Panc1 (cell line): ENCODE results near the gene EFCC1. TPM values are rescaled to one million over a fixed set of nuclear protein-coding genes. Genes with fewer than 3 reads are reported as not detected.
"Not testable (repeated sequence)": the region's sequence is repeated elsewhere in the genome, so short reads cannot be mapped to it uniquely, and the experiment has no call there.

ENCODE experiments used
- ATAC-seq: fragments of 200-7000 bp; cut with Tn5 transposase; 2 replicates; pipeline ENCODE4 v1.9.1; 2020; ENCODE audit warnings: mild to moderate bottlenecking, moderate library complexity
- BruUV-seq: library from RNA; stranded (reverse); fragments of 400-500 nt; replicated peaks from 2 replicates; lab custom pipeline; 2021; lab: Mats Ljungman, UMichigan
- CTCF ChIA-PET: fragments of 300-600 bp; sonication (Branson Sonifier 250); formaldehyde crosslinking; loops from one replicate; lab custom pipeline; 2022; ENCODE audit warnings: antibody characterized with exemption; lab: Charles Lee
- POLR2A ChIA-PET: fragments of 300-600 bp; sonication (Branson Sonifier 250); formaldehyde crosslinking; loops from one replicate; lab custom pipeline; 2022; ENCODE audit warnings: antibody characterized with exemption; lab: Charles Lee
- DNase-seq: peaks from one replicate; pipeline ENCODE4 v3.0.0-alpha.2; 2010; ENCODE audit warnings: low read depth, low spot score
- H3K27ac ChIP-seq: 2 replicates; pipeline ENCODE4 v1.5.1; 2011; ENCODE audit warnings: mild to moderate bottlenecking, low read length, inconsistent platforms
- H3K27me3 ChIP-seq: fragments of 200-500 bp; sonication (Bioruptor generic); 2 replicates; pipeline ENCODE4 v1.6.0; 2014; ENCODE audit warnings: low read length, inconsistent platforms; ENCODE audit not compliant: control insufficient read depth, insufficient read depth
- H3K36me3 ChIP-seq: fragments of 200-500 bp; sonication (Bioruptor generic); 2 replicates; pipeline ENCODE4 v1.5.1; 2014; ENCODE audit warnings: inconsistent platforms, mild to moderate bottlenecking, low read length, moderate library complexity; ENCODE audit not compliant: control insufficient read depth, insufficient read depth
- H3K4me1 ChIP-seq: 2 replicates; pipeline ENCODE4 v1.5.1; 2011; ENCODE audit warnings: inconsistent platforms, mild to moderate bottlenecking, low read length, moderate library complexity; ENCODE audit not compliant: control insufficient read depth, insufficient read depth
- H3K4me3 ChIP-seq, 2 experiments: 2 replicates each; pipeline ENCODE4 v1.5.1; 2011 to 2012; ENCODE audit warnings: low read depth in 2 of 2, low read length in 2 of 2, mild to moderate bottlenecking in 2 of 2, inconsistent platforms in 1 of 2, moderate library complexity in 1 of 2
- H3K9me3 ChIP-seq: fragments of 200-500 bp; sonication (Bioruptor generic); 2 replicates; pipeline ENCODE4 v1.5.1; 2014; ENCODE audit warnings: low read depth, mild to moderate bottlenecking, inconsistent platforms, low read length, moderate library complexity; ENCODE audit not compliant: control insufficient read depth, insufficient read depth
- POLR2AphosphoS5 ChIP-seq: IDR thresholded peaks from 2 replicates; pipeline ENCODE4 v1.6.1; 2012; ENCODE audit warnings: mild to moderate bottlenecking, low read depth, low read length, moderate library complexity
- SIN3A ChIP-seq: IDR thresholded peaks from 2 replicates; pipeline ENCODE4 v1.6.1; 2012; ENCODE audit warnings: low read depth, mild to moderate bottlenecking, low read length, moderate library complexity, borderline replicate concordance; ENCODE audit not compliant: insufficient read depth
- TCF7L2 ChIP-seq: IDR thresholded peaks from 2 replicates; pipeline ENCODE4 v1.6.1; 2011; ENCODE audit warnings: mild to moderate bottlenecking, low read depth, low read length, inconsistent platforms
- in situ Hi-C: cut with HindIII; loops from 2 replicates; pipeline ENCODE4 v1.10.0; 2016; ENCODE audit warnings: low sequenced_read_pairs, low pct_unique_long_range_greater_than_20kb
- intact Hi-C: fragments of 100-400 bp; cut with micrococcal nuclease; formaldehyde crosslinking; loops from one replicate; pipeline ENCODE4 v1.10.0; 2022; ENCODE audit not compliant: unreplicated experiment
- total RNA-seq: library from RNA; stranded (reverse); gene quantifications from one replicate; pipeline ENCODE4 v1.2.1, GENCODE V29; 2021; ENCODE audit not compliant: unreplicated experiment
- TF ChIP-seq, protein P1 (sequence below), 2 experiments: IDR thresholded peaks; 2 replicates each; pipeline ENCODE4 v1.6.1; 2011 to 2012; ENCODE audit warnings: low read depth in 2 of 2, control low read depth in 1 of 2, low read length in 1 of 2, mild to moderate bottlenecking in 1 of 2, moderate library complexity in 1 of 2; ENCODE audit not compliant: insufficient read depth in 1 of 2
- TF ChIP-seq, protein P2 (sequence below): fragments of 450-650 bp; IDR thresholded peaks from 2 replicates; pipeline ENCODE4 v1.5.1; 2017; ENCODE audit warnings: mild to moderate bottlenecking

The EFCC1 gene
- total RNA-seq, 1 experiment from 2014 or later: 0.15 TPM

- H3K4me3 ChIP-seq: no peak overlapping the region
- ChIA-PET POLR2A (no interaction called here), CTCF (no interaction called here)
- H3K36me3 ChIP-seq: no peaks in the 10 kb centered on the region
- TF ChIP-seq, protein P1, sequence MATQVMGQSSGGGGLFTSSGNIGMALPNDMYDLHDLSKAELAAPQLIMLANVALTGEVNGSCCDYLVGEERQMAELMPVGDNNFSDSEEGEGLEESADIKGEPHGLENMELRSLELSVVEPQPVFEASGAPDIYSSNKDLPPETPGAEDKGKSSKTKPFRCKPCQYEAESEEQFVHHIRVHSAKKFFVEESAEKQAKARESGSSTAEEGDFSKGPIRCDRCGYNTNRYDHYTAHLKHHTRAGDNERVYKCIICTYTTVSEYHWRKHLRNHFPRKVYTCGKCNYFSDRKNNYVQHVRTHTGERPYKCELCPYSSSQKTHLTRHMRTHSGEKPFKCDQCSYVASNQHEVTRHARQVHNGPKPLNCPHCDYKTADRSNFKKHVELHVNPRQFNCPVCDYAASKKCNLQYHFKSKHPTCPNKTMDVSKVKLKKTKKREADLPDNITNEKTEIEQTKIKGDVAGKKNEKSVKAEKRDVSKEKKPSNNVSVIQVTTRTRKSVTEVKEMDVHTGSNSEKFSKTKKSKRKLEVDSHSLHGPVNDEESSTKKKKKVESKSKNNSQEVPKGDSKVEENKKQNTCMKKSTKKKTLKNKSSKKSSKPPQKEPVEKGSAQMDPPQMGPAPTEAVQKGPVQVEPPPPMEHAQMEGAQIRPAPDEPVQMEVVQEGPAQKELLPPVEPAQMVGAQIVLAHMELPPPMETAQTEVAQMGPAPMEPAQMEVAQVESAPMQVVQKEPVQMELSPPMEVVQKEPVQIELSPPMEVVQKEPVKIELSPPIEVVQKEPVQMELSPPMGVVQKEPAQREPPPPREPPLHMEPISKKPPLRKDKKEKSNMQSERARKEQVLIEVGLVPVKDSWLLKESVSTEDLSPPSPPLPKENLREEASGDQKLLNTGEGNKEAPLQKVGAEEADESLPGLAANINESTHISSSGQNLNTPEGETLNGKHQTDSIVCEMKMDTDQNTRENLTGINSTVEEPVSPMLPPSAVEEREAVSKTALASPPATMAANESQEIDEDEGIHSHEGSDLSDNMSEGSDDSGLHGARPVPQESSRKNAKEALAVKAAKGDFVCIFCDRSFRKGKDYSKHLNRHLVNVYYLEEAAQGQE (IDR thresholded peaks at IDR 0.05; ENCODE audit: insufficient read depth in 1 of 2, low read depth in 2 of 2, low read length in 1 of 2): no peak
- TF ChIP-seq SIN3A: no peak
- TF ChIP-seq TCF7L2: no peak
- TF ChIP-seq POLR2AphosphoS5: no peak
- TF ChIP-seq, protein P2, sequence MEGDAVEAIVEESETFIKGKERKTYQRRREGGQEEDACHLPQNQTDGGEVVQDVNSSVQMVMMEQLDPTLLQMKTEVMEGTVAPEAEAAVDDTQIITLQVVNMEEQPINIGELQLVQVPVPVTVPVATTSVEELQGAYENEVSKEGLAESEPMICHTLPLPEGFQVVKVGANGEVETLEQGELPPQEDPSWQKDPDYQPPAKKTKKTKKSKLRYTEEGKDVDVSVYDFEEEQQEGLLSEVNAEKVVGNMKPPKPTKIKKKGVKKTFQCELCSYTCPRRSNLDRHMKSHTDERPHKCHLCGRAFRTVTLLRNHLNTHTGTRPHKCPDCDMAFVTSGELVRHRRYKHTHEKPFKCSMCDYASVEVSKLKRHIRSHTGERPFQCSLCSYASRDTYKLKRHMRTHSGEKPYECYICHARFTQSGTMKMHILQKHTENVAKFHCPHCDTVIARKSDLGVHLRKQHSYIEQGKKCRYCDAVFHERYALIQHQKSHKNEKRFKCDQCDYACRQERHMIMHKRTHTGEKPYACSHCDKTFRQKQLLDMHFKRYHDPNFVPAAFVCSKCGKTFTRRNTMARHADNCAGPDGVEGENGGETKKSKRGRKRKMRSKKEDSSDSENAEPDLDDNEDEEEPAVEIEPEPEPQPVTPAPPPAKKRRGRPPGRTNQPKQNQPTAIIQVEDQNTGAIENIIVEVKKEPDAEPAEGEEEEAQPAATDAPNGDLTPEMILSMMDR: no peak
- DNase-seq: no peak
- no TSS peak for BruUV-seq
- in situ Hi-C loops (no loop called here), intact Hi-C loops (loop anchor here (10.0 kb wide), 1 partner anchor 112 kb away; no protein-coding TSS in a partner anchor)
- H3K27me3 ChIP-seq: no peaks in the 10 kb centered on the region
- no peak for ATAC-seq
- peaks cover 4% of the 10 kb centered on the region for H3K4me1 ChIP-seq
- H3K27ac ChIP-seq: 0 out of 2 replicates have a peak overlapping the region, but pooled peaks have one; percentile 12
- H3K9me3 ChIP-seq: no peaks in the 10 kb centered on the region
Measured at GRCh38 chr3:129087138-129087702, 86.1 kb downstream of the EFCC1 start.

DNA sequence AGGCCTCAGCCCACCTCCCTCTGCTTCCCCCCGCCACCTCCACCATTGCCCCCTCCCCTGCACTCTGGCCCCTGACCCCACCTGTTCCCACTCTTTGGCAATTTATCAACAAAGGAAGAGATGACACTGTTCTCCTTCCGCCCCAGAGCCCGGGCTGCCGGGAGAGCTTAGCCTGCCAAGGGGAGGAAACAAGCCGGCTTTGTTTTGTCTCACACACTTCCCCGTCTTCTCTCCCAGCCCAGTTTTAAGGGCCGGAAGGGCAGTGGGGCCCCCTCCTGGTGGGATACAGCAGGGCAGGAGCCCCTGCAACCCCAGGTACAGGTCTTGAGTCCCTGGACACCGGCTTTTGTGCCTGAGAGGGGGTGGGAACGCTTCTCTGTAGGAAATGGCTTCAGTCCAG is 86.8 kb downstream of the EFCC1 start:
- H3K36me3 ChIP-seq, H3K27me3 ChIP-seq, H3K4me3 ChIP-seq, H3K9me3 ChIP-seq, in situ Hi-C loops, CTCF ChIA-PET, H3K4me1 ChIP-seq, H3K27ac ChIP-seq, BruUV-seq, DNase-seq, POLR2A ChIA-PET: not testable (repeated sequence)
- intact Hi-C loops: loop anchor here (10.0 kb wide), 1 partner anchor 113 kb away; no protein-coding TSS in a partner anchor
- peak; percentile 82 for ATAC-seq

- H3K27me3 ChIP-seq, H3K27ac ChIP-seq, in situ Hi-C loops, H3K4me1 ChIP-seq, H3K36me3 ChIP-seq, H3K9me3 ChIP-seq, BruUV-seq, CTCF ChIA-PET, H3K4me3 ChIP-seq, DNase-seq, POLR2A ChIA-PET: not testable (repeated sequence)
- peak; percentile 14; the same call in 1 of the 2 replicates for ATAC-seq
- intact Hi-C loops: loop anchor here (10.0 kb wide), 1 partner anchor 114 kb away; no protein-coding TSS in a partner anchor
Measured at GRCh38 chr3:129088312-129088711, 87.2 kb downstream of the EFCC1 start.

Other genes starting within 250 kb of the EFCC1 start
- 70.9 TPM for gene ACAD9, start 121.7 kb upstream of the EFCC1 start, total RNA-seq
- 0.18 TPM for gene CFAP92, start 7.2 kb upstream of the EFCC1 start, total RNA-seq
- gene GP9, start 59.5 kb downstream of the EFCC1 start, total RNA-seq: not detected
- 27.7 TPM for gene RAB43, start 120.5 kb downstream of the EFCC1 start, total RNA-seq
- 45.7 TPM for gene ISY1, start 159.8 kb downstream of the EFCC1 start, total RNA-seq
- 355 TPM for gene CNBP, start 182.6 kb downstream of the EFCC1 start, total RNA-seq
- 225 TPM for gene COPG1, start 248.3 kb downstream of the EFCC1 start, total RNA-seq